M059J (cell line): ENCODE data around the gene ZNF385D. TPM values are rescaled to one million over a fixed set of nuclear protein-coding genes. Genes with fewer than 3 reads are reported as not detected.
"Not testable (repeated sequence)": the region's sequence is repeated elsewhere in the genome, so short reads cannot be mapped to it uniquely, and the experiment has no call there.

Source experiments
- DNase-seq: peaks from one replicate; pipeline ENCODE4 v3.0.0-alpha.2; 2012; ENCODE audit warnings: low read depth
- total RNA-seq: library from RNA; depleted of rRNA; stranded (reverse); fragments of >200 nt; shearing (Covaris generic); gene quantifications from 2 replicates; pipeline ENCODE4 v1.2.3, GENCODE V29; 2014

Gene ZNF385D
- total RNA-seq, 1 experiment from 2014 or later = 1.5 TPM

DNA sequence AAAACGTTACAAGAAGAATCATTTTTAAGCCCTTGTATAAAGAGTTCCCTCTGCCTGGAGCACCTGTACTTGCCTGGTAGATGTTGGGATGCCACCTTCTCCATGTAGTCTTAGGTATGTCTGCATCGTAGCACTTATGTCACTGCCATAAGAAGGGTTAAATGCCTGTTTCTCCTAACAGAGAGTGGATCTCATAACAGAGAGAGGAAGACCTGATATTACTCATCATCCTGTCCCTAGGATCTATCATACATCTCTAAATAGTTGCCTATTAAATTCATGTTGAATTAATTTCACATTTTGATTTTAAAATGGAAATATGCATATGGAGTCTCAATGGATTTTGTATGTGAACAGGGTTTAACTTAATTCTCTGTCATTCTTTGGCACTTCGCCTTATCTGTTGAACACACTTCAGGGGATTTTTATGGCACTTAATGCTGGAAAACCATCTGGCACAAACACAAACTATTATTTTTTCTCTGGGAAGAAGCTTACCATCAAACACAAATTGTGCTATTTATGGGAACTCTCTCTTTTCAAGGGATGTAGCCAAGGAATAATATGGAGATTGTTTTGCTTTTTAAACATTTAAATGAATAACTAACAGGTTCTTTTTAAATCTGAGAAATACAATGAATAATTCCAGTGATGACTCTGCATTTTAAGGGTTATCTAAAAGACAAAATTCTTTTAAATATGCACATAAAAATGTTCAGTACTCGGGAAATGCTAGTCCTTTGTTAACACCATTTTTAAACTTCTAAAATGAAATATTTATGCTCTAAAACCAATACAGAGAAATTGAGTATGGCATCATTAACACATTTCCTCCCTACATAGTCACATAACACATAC, 230.7 kb downstream of the ZNF385D start:
- no peak for DNase-seq

DNA sequence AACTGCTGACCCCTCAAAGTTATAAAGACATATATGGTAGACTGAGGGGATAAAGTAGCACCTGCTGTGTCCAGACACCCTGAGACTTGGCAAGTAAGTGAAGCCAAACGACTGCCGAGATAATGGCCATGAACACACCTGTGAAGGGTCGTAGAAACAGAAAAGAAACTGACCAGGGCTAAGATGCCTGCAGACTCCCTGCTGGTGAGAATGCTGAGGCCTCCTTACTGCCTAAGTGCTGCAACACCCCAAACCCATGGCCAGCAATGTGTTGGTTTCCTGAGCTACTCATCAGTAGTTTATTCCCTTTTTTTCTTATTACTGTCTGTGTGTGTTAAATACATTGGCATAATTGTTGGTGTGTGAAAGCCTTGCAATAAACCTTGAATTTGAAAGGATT, 233.8 kb downstream of the ZNF385D start:
- no peak for DNase-seq

DNA sequence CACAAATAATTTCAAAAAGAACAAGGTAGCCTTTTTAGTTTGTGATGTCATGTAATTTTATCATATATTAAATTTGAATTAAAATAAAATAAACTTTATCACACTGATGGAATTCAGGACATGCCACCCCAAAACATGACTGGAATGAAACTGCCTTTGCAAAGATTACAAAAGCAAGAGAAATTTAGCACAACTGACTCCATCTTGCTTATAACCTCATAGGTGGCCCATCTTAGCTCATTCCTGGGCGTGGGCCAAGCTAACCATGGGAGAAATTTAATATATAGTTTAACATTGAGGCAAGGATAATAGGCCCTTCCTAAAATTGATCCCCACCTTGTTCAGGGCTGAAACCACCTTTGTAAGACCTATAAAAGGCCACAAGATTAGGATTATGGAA, 235.6 kb downstream of the ZNF385D start:
- no peak for DNase-seq

DNA sequence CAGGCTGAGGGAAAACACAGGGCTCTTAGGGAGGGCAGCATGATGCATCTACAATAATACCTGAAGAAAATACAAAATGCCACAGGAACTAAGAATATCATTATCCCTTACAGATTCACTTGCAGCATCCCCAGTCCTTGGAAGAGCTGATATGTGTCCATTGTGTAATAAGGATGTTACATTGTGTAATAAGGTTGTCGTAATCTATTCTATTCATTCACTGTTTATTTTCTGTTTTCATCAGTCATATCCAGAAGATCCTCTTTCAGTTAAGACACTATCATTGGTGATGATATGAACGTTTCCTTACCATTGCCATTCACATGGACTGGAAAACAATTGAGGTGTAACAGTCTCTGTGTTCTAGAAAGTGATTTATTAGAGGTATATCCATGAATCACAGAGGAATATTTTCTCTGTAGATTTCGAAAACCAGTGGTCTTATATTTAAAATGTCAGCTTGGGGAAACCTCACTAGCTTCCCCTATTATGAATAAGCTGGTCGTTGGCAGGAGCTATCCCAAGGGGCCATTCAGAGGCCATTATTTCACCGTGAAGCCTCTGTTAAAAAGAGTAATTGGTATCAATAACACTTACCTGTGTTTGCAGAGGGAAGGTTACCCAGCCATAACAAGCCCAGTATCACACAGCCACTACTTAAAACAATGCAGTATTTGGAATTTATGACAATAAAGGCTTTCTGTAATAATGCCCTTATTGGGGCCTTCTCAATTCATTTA, 241.1 kb downstream of the ZNF385D start:
- DNase-seq = no peak

DNA sequence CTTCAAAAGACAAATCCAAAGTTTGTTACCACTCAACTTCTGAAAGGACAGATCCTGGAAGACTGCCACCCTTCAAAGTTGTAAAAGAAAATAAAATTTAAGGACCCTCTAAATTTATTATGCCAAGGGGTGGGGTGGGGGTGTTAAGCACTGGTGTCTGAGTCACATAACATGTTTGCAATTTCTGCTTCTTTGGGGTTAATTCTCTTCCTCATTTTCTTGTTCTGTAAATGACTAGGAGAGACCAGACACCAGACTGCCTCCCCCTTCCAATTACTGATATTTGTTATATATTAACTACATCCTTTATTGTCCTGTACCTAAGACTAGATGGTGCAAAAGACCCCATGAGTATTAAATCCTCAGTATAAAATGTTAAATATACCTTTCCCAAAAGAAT, 242.8 kb downstream of the ZNF385D start:
- DNase-seq = no peak

DNA sequence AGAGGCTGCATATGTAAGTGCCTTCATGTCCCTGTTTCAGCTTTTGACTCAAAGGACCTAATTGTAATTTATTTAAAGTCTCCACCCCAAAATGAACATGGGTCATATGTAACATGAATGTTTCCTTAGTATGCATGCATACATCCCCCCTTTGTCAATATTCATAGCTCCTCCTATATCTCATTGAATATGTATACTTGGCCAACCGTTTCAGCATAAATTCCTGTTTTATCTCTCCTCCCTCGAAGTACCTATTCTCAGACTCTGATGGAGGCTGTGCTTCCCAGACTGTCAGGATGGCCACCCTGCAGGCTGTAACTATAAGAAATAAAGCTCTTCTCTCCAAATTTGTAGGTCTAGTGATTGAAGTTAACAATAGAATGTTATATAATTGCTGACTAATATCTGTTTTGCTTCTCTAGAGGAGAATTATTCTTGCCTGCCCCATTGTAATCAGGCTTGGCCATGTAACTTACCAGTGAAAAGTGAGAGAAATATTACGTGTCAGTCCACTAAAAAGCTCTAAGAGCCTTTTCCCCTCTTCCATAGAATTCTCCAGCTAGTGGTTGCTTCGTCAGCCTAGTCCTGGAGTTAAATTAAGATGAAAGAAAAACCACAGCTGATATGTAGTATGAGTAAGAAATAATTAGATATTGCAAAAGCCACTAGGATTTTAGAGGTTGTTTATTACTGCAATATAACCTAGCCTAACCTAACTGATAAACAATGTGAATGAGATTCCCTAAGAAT, 245.1 kb downstream of the ZNF385D start:
- DNase-seq = peak; percentile 62

DNA sequence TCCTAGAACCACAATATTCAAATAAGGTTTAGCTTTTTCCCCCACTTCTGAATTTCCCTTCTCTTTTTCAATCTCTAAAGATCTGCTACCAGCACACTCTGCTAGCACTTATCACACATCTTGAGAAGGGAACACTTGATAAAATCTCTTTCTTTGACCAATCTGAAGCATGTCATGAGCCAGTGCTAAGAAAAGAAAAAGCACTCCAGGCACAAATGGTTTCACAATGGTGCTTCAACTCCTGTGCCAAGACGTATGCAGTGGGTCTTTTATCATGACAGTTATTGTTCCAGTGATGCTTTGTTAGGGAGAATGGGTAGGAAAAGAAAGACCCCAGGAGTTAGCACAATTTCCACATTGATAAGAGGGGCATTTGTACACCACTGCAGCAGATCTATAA, 248.4 kb downstream of the ZNF385D start:
- no peak for DNase-seq

DNA sequence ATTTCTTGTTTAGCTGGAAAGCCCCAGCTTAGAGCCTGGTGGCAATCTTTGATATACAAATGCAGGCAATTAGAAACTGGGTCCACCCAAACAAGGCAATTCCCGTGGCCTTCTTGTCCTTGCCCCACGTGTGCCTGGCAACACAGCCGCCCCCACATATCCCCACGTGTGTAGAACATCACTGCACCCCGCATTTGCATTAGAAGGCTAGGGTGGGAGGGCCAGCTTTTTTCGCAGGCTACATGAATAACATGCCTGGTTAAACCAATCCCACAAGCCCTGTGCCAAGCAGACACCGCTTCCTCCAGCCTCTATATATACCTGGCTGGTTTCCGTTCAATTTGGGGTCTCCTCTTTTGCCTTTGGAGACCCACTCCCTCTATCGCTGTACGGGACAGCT, 250.2 kb downstream of the ZNF385D start:
- no peak for DNase-seq

DNA sequence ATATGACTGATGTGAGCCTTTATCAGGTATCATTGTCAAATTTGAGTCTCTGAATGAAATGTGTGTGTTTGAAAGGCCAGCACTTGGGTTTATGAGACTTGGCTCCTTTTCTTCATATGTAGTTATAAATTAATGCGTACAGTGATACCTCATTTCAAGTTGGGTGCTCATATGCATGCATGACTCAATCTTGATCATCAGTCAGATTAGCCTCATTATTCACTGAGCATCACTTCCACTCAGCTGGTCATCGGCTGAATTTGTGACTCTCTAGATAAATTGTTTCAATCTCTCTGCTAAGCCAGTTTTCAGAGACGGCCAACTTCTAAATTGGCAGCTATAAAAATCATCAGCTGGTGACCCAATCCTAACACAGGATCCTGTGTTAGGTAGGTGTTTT, 260.3 kb downstream of the ZNF385D start:
- not testable (repeated sequence) for DNase-seq

DNA sequence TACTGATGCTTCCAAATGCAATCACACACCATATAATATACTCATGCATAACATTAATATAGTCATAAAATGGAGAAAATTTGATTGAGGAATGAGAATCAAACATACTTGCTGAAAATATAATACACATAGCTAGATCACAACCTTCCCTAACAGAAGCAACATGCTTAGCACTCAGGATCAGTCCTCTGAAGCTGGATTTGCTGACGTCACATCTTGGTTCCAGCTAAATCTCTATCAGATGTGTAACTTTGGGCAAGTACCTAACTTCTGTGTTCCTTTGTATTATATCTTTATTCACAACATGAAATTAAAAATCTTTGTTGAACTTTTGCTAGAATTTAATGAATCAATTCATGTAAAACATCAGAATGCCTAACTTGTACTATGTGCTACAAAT, 263.5 kb downstream of the ZNF385D start:
- DNase-seq = no peak

DNA sequence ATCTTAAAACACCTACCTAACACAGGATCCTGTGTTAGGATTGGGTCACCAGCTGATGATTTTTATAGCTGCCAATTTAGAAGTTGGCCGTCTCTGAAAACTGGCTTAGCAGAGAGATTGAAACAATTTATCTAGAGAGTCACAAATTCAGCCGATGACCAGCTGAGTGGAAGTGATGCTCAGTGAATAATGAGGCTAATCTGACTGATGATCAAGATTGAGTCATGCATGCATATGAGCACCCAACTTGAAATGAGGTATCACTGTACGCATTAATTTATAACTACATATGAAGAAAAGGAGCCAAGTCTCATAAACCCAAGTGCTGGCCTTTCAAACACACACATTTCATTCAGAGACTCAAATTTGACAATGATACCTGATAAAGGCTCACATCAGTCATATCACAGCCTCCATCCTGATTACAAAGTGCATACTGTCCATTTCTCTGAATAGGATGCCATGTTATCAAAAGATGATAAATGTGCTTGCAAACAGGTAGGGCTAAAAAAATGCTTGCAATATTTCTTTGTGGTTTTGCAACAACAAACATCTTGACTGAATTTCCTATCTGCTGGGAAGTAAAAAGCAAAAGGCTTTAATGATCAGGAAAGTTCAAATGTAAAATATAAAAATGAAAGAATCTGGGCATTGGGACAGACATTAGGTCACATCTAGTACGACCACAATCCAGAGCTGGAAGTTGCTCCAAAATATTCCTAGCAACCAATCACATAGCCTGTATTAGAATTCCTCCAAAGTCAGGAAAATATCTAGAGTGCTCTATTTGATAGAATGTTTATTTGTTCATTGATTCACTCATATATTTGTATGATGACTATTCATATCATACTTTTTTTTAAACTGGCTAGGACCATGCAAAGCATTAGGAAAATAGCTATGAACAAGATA, 264.7 kb downstream of the ZNF385D start:
- DNase-seq = not testable (repeated sequence)

DNA sequence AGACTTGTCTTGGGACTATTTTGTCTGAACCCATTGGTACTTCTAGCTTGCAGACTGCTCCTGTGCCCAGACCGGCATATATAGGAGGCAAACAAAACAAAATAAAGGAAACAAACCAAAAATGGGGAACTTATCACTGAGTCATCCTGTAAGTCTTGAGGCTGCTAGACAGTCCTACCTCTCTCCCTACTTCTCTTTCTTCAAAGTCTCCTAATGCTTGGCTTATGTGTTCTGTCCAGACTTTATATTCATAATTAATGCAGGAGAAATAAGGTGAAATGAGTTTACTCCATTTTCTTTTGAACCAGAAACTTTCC, 266.2 kb downstream of the ZNF385D start:
- DNase-seq = no peak

DNA sequence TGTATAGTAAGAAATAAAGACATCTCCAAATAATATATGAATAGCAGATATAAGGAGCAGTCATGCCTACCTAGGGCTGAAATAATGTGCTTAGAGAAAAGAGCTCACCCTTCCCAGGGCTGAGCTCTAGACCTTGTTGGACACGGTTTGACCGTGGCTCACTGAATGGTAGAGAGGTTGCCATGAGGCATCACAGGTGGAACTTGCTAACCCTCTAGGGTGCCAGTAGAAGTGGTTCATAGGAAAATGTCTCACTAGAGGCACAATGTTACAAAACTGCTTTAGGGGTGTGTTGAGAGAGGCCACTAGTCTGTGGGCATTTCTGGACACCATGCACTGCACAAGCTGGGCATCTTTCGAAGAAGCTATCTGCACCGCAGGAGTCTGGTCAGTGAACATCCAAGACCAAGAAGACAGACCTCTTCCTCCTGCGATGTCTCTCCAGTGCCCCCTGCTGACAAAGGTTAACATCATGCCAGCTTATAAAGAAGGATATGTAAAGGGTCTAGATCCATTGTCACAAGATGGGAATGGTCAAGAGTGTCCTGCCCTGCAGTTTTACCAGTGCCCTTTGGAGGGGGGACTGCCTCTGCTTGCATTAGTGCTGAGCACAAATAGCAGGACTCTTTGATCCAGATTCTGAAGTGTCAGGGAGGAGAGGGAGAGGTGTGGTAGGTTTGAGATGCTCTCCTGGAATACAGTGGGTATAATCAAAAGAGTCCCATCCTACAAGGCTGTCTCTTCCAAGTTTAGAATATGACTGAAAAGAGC, 266.8 kb downstream of the ZNF385D start:
- peak; percentile 46 for DNase-seq

DNA sequence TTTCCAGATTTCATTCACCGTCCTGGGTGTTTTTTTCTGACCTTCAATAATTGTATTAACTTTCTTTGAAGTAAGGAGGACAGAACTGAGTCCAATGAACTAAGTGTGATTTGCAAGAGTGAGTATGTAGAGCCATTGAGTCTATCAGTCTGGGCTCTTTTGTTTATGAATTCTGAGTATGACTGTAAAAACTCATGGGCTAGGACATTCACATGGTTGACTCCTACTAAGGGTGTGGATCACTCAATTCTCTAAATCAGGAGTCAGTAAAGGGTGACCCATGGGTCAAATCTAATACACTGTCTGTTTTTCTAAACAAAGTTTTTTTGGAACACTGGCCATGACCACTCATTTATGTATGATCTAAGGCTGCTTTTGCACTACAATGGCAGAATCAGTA, 269.0 kb downstream of the ZNF385D start:
- DNase-seq = no peak

DNA sequence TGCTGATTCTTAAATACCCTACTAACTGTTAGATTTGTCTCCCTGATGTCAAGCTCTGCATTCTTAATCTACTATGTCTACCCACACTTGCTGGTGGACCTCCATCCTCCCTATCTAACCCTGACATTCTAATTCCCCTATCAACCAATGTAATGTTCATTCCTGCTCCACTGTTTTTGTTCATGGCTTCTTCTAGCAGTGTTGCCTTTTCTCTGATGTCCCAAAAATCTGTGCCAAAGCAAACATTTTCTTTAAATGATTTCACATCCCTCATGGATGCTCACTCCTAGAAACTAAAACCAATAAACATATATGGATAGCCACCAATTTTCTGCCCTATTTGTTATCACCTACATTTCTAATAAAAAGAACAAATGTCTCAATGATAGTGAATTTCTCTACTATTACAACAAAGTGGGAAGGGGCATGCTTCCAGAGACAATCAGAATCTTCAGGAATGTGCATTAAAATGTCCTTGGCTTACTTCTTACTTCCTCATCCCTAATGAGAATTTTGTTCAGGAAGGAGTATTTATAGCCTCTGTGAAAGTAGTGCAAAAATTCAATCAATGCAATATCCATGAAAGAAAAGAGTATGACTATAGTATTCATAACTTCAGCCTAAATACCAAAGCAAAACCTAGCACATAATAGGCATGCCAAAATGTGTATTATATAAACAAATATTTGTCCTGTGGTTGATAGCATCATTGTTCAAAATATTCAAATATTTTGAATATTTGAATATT, 273.3 kb downstream of the ZNF385D start:
- DNase-seq = no peak

DNA sequence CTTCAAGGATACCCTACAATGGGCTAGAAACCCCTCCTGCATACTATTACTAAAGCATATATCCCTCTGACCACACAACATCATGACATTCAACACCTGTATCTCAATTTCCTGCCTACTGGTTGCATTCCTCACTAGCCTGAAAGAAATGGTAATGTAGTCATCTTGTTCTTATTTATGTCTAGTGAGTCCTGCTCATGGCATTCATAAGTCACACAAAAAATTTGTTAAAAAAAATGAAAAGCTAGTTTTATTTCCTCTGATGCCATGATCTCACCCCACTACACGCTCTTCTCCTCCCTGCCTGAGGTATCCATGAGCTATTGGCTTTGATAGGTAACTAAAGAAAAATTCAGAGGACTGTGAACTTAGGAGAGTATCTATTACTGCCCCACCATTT, 284.5 kb downstream of the ZNF385D start:
- DNase-seq = no peak

DNA sequence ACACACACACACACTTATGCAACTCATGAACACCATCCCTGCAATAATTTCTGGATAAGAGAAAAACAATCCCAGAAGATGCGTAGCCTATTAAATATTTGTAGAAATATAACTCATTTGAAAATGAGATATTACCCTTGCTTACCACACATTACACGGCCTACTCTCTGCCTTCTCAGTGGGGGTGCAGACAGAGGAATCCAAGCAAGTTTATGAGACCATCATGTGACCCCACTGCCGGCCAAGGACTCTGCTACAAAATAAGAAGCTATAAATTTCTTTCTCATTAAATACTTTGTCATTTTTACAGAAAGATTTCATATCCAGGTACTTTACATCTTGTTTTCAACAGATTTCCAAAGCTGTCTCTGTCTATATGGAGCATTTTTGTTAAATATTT, 286.3 kb downstream of the ZNF385D start:
- no peak for DNase-seq

DNA sequence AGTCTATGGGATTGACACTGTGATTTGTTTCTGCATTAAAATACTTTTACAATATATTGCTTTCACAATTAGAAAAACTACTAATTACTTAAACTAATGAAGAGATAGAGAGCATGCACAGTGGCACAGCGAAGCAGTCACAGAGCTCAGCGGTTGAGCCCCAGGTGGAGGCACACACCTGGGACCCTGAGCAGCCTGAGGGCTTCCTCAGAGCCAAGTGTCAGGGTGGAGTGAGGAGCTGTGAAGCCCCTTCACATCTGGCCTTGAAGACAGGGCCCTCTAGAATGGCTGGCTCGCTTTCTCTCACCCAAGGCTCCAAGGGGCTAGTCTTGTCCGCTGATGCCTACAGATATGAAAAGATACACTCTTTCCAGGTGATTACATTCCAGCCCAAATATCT, 287.7 kb downstream of the ZNF385D start:
- DNase-seq = no peak

DNA sequence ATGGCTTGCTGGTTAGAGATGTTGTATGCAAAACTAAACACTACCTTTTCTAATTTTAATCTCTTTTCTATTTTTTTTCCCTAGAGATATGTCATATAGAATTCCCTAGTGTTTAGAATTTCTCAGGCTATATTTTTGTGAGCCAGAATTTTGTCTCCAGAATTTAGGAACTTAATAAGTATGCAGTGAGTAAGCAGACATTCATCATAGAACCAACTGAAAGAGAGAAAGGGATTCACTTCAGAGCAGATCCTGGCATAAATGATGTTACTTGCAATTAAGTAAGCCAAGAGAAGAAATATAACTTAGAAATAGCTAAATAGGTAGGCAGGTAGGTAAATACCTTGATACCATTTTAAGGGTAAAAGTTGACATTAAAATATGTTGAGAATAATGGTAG, 288.9 kb downstream of the ZNF385D start:
- no peak for DNase-seq

DNA sequence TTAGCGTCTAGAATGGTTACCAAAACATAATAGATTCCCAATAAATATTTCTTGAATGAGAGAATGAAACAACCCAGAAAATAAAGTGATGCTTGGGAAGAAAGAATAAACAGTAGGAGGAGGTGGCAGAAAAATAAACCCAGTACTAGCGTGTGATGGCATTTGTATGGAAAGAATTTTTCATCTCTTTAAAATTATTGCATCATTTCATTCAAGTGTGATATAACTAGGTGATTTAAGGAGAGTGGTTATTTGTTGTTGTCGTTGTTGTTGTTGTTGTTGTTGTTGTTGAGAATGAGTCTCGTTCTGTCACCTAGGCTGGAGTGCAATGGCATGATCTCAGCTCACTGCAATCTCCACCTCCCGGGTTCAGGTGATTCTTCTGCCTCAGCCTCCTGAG, 293.9 kb downstream of the ZNF385D start:
- no peak for DNase-seq
